Neural progenitor cell (in vitro differentiated cells): Measurements from ENCODE around the gene C1orf87. TPM values are rescaled to one million over a fixed set of nuclear protein-coding genes. Genes with fewer than 3 reads are reported as not detected.
A peak's percentile ranks its signal among the peaks of the same experiment; 100 is the strongest.

Experiments used
- DNase-seq: peaks from one replicate; pipeline ENCODE4 v3.0.0-alpha.2; 2016; ENCODE audit warnings: low spot score
- H2AFZ ChIP-seq: fragments of 200-600 bp; sonication (generic); replicated peaks from 2 replicates; pipeline ENCODE4 v1.6.1; 2016; ENCODE audit warnings: antibody characterized with exemption
- H3F3A ChIP-seq: fragments of 200-600 bp; sonication (generic); 2 replicates; pipeline ENCODE4 v1.6.1; 2016; ENCODE audit warnings: antibody characterized with exemption, low read depth
- H3K27ac ChIP-seq: fragments of 200-600 bp; sonication (generic); 2 replicates; pipeline ENCODE4 v1.5.1; 2016; ENCODE audit warnings: mild to moderate bottlenecking
- H3K27me3 ChIP-seq: fragments of 200-600 bp; sonication (generic); 2 replicates; pipeline ENCODE4 v1.6.1; 2016; ENCODE audit warnings: mild to moderate bottlenecking, moderate library complexity
- H3K36me3 ChIP-seq: fragments of 200-600 bp; sonication (generic); 2 replicates; pipeline ENCODE4 v1.5.1; 2016
- H3K4me1 ChIP-seq: fragments of 200-600 bp; sonication (generic); 2 replicates; pipeline ENCODE4 v1.6.1; 2016; ENCODE audit warnings: mixed run types
- H3K4me2 ChIP-seq: fragments of 200-600 bp; sonication (generic); 2 replicates; pipeline ENCODE4 v1.6.1; 2016
- H3K4me3 ChIP-seq: fragments of 200-600 bp; sonication (generic); 2 replicates; pipeline ENCODE4 v1.5.1; 2016
- H3K79me2 ChIP-seq: fragments of 200-600 bp; sonication (generic); 2 replicates; pipeline ENCODE4 v1.6.1; 2016; ENCODE audit warnings: low read depth
- H3K9ac ChIP-seq: fragments of 200-600 bp; sonication (generic); 2 replicates; pipeline ENCODE4 v1.6.1; 2016
- H3K9me3 ChIP-seq: fragments of 200-600 bp; sonication (generic); 2 replicates; pipeline ENCODE4 v1.5.1; 2016; ENCODE audit warnings: low read depth
- H4K20me1 ChIP-seq: fragments of 200-600 bp; sonication (generic); 2 replicates; pipeline ENCODE4 v1.6.1; 2016; ENCODE audit warnings: low read depth
- H3K27ac Mint-ChIP-seq: 3 replicates; pipeline ENCODE4 v1.8.0; 2021; ENCODE audit warnings: mixed read lengths
- H3K27me3 Mint-ChIP-seq: 2 replicates; pipeline ENCODE4 v1.8.0; 2022; ENCODE audit warnings: low read depth, mild to moderate bottlenecking, inconsistent platforms, moderate library complexity, mixed read lengths; ENCODE audit not compliant: insufficient read depth
- H3K36me3 Mint-ChIP-seq: 3 replicates; pipeline ENCODE4 v1.8.0; 2021; ENCODE audit warnings: mixed read lengths
- H3K4me1 Mint-ChIP-seq: 3 replicates; pipeline ENCODE4 v1.8.0; 2021; ENCODE audit warnings: mixed read lengths
- H3K4me3 Mint-ChIP-seq: 3 replicates; pipeline ENCODE4 v1.8.0; 2021; ENCODE audit warnings: mild to moderate bottlenecking, moderate library complexity, mixed read lengths
- H3K9me3 Mint-ChIP-seq: 3 replicates; pipeline ENCODE4 v1.8.0; 2020; ENCODE audit warnings: mixed read lengths
- EZH2 ChIP-seq: fragments of 200-600 bp; sonication (generic); IDR thresholded peaks from 2 replicates; pipeline ENCODE4 v1.6.1; 2017; ENCODE audit warnings: antibody characterized with exemption, mild to moderate bottlenecking, moderate library complexity
- EZH2phosphoT487 ChIP-seq: fragments of 200-600 bp; sonication (generic); IDR thresholded peaks from 2 replicates; pipeline ENCODE4 v1.6.1; 2017; ENCODE audit warnings: antibody characterized with exemption
- total RNA-seq: library from RNA; depleted of rRNA; stranded (reverse); fragments of >200 nt; gene quantifications from 2 replicates; pipeline ENCODE4 v1.2.3, GENCODE V29; 2015; ENCODE audit warnings: low replicate concordance
- TF ChIP-seq, protein P1 (sequence below): fragments of 200-600 bp; sonication (generic); IDR thresholded peaks from 2 replicates; pipeline ENCODE4 v1.5.1; 2017; ENCODE audit warnings: antibody characterized with exemption, mild to moderate bottlenecking

Gene C1orf87
- total RNA-seq, 1 donor from 2014 or later = not detected

DNA sequence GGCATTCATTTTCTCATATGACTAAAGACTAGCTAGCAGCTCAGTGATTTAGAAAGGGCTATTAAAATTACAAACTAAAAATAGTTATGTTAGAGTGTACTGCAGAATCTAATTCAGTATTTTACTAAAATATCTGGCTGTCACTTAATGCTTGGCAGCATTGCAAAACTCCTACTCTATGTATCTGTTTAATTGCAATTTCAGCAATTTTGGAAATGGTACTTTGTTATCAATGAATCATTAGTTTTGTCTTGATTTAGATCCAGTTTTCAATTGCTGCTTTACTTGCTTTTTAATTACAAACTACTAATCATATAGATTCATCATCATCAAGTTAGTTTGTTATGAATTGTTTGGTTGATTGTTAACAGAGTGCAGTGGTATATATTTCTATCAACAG lies 19.2 kb downstream of the C1orf87 start:
- H3K79me2 ChIP-seq = no peaks in the 10 kb centered on the region
- peaks cover 3% of the 10 kb centered on the region for H3K27me3 Mint-ChIP-seq
- H3K9me3 ChIP-seq = peaks cover 6% of the 10 kb centered on the region
- H3K27ac Mint-ChIP-seq = no peak overlapping the region
- H3K4me3 Mint-ChIP-seq = no peak overlapping the region
- H3K9me3 Mint-ChIP-seq = peaks cover 9% of the 10 kb centered on the region
- H3K4me1 Mint-ChIP-seq = peaks cover 2% of the 10 kb centered on the region
- H3K27ac ChIP-seq = no peak overlapping the region
- no peak overlapping the region for H3K4me2 ChIP-seq
- H3K4me3 ChIP-seq = no peak overlapping the region
- H3K27me3 ChIP-seq = no peaks in the 10 kb centered on the region
- H4K20me1 ChIP-seq = no peaks in the 10 kb centered on the region
- no peaks in the 10 kb centered on the region for H3K4me1 ChIP-seq
- no peak for DNase-seq
- no peaks in the 10 kb centered on the region for H3F3A ChIP-seq
- no peaks in the 10 kb centered on the region for H3K36me3 Mint-ChIP-seq
- no peak overlapping the region for H3K9ac ChIP-seq
- H2AFZ ChIP-seq = no peak overlapping the region
- TF ChIP-seq, protein P1, sequence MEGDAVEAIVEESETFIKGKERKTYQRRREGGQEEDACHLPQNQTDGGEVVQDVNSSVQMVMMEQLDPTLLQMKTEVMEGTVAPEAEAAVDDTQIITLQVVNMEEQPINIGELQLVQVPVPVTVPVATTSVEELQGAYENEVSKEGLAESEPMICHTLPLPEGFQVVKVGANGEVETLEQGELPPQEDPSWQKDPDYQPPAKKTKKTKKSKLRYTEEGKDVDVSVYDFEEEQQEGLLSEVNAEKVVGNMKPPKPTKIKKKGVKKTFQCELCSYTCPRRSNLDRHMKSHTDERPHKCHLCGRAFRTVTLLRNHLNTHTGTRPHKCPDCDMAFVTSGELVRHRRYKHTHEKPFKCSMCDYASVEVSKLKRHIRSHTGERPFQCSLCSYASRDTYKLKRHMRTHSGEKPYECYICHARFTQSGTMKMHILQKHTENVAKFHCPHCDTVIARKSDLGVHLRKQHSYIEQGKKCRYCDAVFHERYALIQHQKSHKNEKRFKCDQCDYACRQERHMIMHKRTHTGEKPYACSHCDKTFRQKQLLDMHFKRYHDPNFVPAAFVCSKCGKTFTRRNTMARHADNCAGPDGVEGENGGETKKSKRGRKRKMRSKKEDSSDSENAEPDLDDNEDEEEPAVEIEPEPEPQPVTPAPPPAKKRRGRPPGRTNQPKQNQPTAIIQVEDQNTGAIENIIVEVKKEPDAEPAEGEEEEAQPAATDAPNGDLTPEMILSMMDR = no peak
- no peak for TF ChIP-seq EZH2
- TF ChIP-seq EZH2phosphoT487 = no peak
- no peaks in the 10 kb centered on the region for H3K36me3 ChIP-seq

GRCh38 chr1:60052601-60053000 lies 21.0 kb downstream of the C1orf87 start:
- Mint-ChIP-seq H3K9me3 (peaks cover 10% of the 10 kb centered on the region), H3K27me3 (peaks cover 3% of the 10 kb centered on the region), H3K4me3 (no peak overlapping the region), H3K36me3 (no peaks in the 10 kb centered on the region), H3K27ac (no peak overlapping the region), H3K4me1 (no peaks in the 10 kb centered on the region)
- no peaks in the 10 kb centered on the region for H3F3A ChIP-seq
- no peaks in the 10 kb centered on the region for H3K4me1 ChIP-seq
- H3K4me2 ChIP-seq = no peak overlapping the region
- H3K27me3 ChIP-seq = no peaks in the 10 kb centered on the region
- H2AFZ ChIP-seq = peak overlapping the region; percentile 33
- H3K36me3 ChIP-seq = no peaks in the 10 kb centered on the region
- H4K20me1 ChIP-seq = no peaks in the 10 kb centered on the region
- H3K4me3 ChIP-seq = no peak overlapping the region
- H3K9me3 ChIP-seq = peaks cover 9% of the 10 kb centered on the region
- no peak overlapping the region for H3K27ac ChIP-seq
- DNase-seq = no peak
- no peak overlapping the region for H3K9ac ChIP-seq
- TF ChIP-seq, protein P1 = no peak
- no peaks in the 10 kb centered on the region for H3K79me2 ChIP-seq

- Histone ChIP-seq H3K9me3 (peaks cover 9% of the 10 kb centered on the region), H2AFZ (no peak overlapping the region), H4K20me1 (no peaks in the 10 kb centered on the region), H3F3A (no peaks in the 10 kb centered on the region), H3K27ac (no peak overlapping the region), H3K9ac (no peak overlapping the region), H3K79me2 (no peaks in the 10 kb centered on the region), H3K27me3 (no peaks in the 10 kb centered on the region), H3K4me3 (no peak overlapping the region), H3K4me2 (no peak overlapping the region), H3K4me1 (no peaks in the 10 kb centered on the region), H3K36me3 (no peaks in the 10 kb centered on the region)
- H3K4me3 Mint-ChIP-seq = no peak overlapping the region
- peaks cover 10% of the 10 kb centered on the region for H3K9me3 Mint-ChIP-seq
- TF ChIP-seq, protein P1 = no peak
- no peaks in the 10 kb centered on the region for H3K36me3 Mint-ChIP-seq
- H3K27ac Mint-ChIP-seq = no peak overlapping the region
- DNase-seq = no peak
- peaks cover 3% of the 10 kb centered on the region for H3K27me3 Mint-ChIP-seq
- H3K4me1 Mint-ChIP-seq = no peaks in the 10 kb centered on the region
These were observed 22.4 kb downstream of the C1orf87 start for GRCh38 chr1:60051191-60051590.

- peaks cover 9% of the 10 kb centered on the region for H3K9me3 ChIP-seq
- Mint-ChIP-seq H3K4me3 (no peak overlapping the region), H3K27me3 (peaks cover 3% of the 10 kb centered on the region), H3K4me1 (no peaks in the 10 kb centered on the region), H3K36me3 (no peaks in the 10 kb centered on the region), H3K27ac (no peak overlapping the region), H3K9me3 (peaks cover 10% of the 10 kb centered on the region)
- H4K20me1 ChIP-seq = no peaks in the 10 kb centered on the region
- no peaks in the 10 kb centered on the region for H3K36me3 ChIP-seq
- H3K9ac ChIP-seq = no peak overlapping the region
- no peak overlapping the region for H3K4me3 ChIP-seq
- H3F3A ChIP-seq = no peaks in the 10 kb centered on the region
- DNase-seq = no peak
- no peaks in the 10 kb centered on the region for H3K27me3 ChIP-seq
- TF ChIP-seq EZH2 = no peak
- TF ChIP-seq, protein P1 = no peak
- TF ChIP-seq EZH2phosphoT487 = no peak
- H3K4me2 ChIP-seq = no peak overlapping the region
- H2AFZ ChIP-seq = no peak overlapping the region
- no peak overlapping the region for H3K27ac ChIP-seq
- no peaks in the 10 kb centered on the region for H3K79me2 ChIP-seq
- H3K4me1 ChIP-seq = no peaks in the 10 kb centered on the region
These were observed 24.4 kb downstream of the C1orf87 start for GRCh38 chr1:60049188-60049587.
